MG63 (cell line): ENCODE results near the gene KCP. TPM values are rescaled to one million over a fixed set of nuclear protein-coding genes. Genes with fewer than 3 reads are reported as not detected.
"Not testable (repeated sequence)": the region's sequence is repeated elsewhere in the genome, so short reads cannot be mapped to it uniquely, and the experiment has no call there.

Experiments used
- DNase-seq: peaks from one replicate; pipeline ENCODE4 v3.0.0-alpha.2; 2020
- H3K27me3 ChIP-seq: fragments of 250-450 bp; sonication (Bioruptor Pico); 2 replicates; pipeline ENCODE4 v1.5.1; 2020; ENCODE audit warnings: mild to moderate bottlenecking, moderate library complexity
- H3K36me3 ChIP-seq: fragments of 250-450 bp; sonication (Bioruptor Pico); 2 replicates; pipeline ENCODE4 v1.5.1; 2020; ENCODE audit warnings: mild to moderate bottlenecking, moderate library complexity
- H3K4me3 ChIP-seq: fragments of 250-450 bp; sonication (Bioruptor Pico); 2 replicates; pipeline ENCODE4 v1.5.1; 2020; ENCODE audit warnings: mild to moderate bottlenecking, moderate library complexity
- H3K9me3 ChIP-seq: fragments of 250-450 bp; sonication (Bioruptor Pico); 2 replicates; pipeline ENCODE4 v1.5.1; 2020; ENCODE audit warnings: mild to moderate bottlenecking, moderate library complexity
- total RNA-seq: library from RNA; depleted of rRNA; stranded (reverse); fragments of >200 nt; shearing (Covaris generic); gene quantifications from 2 replicates; pipeline ENCODE4 v1.2.3, GENCODE V29; 2014; ENCODE audit warnings: low replicate concordance; rRNA removed

KCP gene
- not detected in 2 replicates for total RNA-seq

- no peaks in the 10 kb centered on the region for H3K27me3 ChIP-seq
- no peaks in the 10 kb centered on the region for H3K36me3 ChIP-seq
- no peaks in the 10 kb centered on the region for H3K9me3 ChIP-seq
- H3K4me3 ChIP-seq = no peak within 1 kb of the TSS
- DNase-seq = no peak
These were observed at the start of gene KCP for GRCh38 chr7:128910569-128910945. TSS of gene KCP (minus strand) at chr7:128910709. CDS start at chr7:128910676, 33 bp downstream.

GRCh38 chr7:128959296-128959695 is 48.8 kb upstream of the KCP start:
- Histone ChIP-seq H3K4me3 (no peak overlapping the region), H3K36me3 (peaks cover 7% of the 10 kb centered on the region; the same call in 1 of the 2 replicates), H3K9me3 (no peaks in the 10 kb centered on the region), H3K27me3 (no peaks in the 10 kb centered on the region)
- DNase-seq = no peak

- DNase-seq = no peak
- H3K27me3 ChIP-seq = no peaks in the 10 kb centered on the region
- H3K9me3 ChIP-seq = no peaks in the 10 kb centered on the region
- H3K4me3 ChIP-seq = no peak overlapping the region
- H3K36me3 ChIP-seq = peaks cover 13% of the 10 kb centered on the region
These were observed 45.5 kb upstream of the KCP start for GRCh38 chr7:128955981-128956380.

GRCh38 chr7:128954830-128955802 is 44.6 kb upstream of the KCP start:
- Histone ChIP-seq H3K4me3 (no peak overlapping the region), H3K9me3 (no peaks in the 10 kb centered on the region), H3K36me3 (peaks cover 13% of the 10 kb centered on the region), H3K27me3 (no peaks in the 10 kb centered on the region)
- peak; percentile 65 for DNase-seq

- Histone ChIP-seq H3K27me3 (no peaks in the 10 kb centered on the region), H3K36me3 (peaks cover 13% of the 10 kb centered on the region), H3K4me3 (no peak overlapping the region), H3K9me3 (no peaks in the 10 kb centered on the region)
- no peak for DNase-seq
These were observed 43.6 kb upstream of the KCP start for GRCh38 chr7:128954150-128954549.

GRCh38 chr7:128951296-128951695 is 40.8 kb upstream of the KCP start:
- peaks cover 9% of the 10 kb centered on the region for H3K36me3 ChIP-seq
- no peaks in the 10 kb centered on the region for H3K9me3 ChIP-seq
- no peak for DNase-seq
- no peaks in the 10 kb centered on the region for H3K27me3 ChIP-seq
- no peak overlapping the region for H3K4me3 ChIP-seq

DNA sequence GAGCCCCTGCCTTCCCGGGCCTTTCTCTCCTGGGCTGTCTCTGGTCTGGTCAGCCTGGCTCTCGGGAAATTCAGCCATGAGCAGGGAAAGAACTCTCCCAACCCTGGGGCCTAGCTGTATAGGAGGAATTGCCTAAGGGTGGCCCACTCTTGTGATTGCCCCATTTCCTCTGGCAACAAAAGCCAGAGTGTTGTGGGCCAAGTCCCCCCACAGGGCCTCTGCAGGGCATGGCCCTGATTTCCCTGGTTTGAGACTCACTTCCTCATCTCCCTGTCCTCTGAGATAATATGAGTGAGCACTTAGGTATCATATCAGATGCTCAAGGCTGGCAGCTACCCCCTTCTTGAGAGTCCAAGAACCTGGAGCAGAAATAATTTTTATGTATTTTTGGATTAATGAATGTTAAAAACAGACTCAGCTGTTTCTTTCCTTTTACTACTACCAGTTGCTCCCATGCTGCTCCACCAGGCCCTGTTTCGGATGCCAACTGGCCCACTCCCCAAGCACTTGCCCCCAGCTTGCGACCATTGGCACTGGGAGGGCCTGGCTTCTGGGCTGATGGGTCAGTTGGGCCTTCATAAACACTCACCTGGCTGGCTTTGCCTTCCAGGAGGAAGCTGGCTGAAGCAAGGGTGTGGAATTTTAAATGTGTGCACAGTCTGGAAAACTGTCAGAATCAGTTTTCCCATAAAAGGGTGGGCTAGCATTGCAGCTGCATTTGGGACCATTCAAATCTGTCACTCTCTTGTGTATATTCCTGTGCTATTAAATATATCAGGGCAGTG is 38.7 kb upstream of the KCP start:
- H3K4me3 ChIP-seq = no peak overlapping the region
- no peak for DNase-seq
- no peaks in the 10 kb centered on the region for H3K9me3 ChIP-seq
- peaks cover 6% of the 10 kb centered on the region; the same call in 1 of the 2 replicates for H3K36me3 ChIP-seq
- no peaks in the 10 kb centered on the region for H3K27me3 ChIP-seq

DNA sequence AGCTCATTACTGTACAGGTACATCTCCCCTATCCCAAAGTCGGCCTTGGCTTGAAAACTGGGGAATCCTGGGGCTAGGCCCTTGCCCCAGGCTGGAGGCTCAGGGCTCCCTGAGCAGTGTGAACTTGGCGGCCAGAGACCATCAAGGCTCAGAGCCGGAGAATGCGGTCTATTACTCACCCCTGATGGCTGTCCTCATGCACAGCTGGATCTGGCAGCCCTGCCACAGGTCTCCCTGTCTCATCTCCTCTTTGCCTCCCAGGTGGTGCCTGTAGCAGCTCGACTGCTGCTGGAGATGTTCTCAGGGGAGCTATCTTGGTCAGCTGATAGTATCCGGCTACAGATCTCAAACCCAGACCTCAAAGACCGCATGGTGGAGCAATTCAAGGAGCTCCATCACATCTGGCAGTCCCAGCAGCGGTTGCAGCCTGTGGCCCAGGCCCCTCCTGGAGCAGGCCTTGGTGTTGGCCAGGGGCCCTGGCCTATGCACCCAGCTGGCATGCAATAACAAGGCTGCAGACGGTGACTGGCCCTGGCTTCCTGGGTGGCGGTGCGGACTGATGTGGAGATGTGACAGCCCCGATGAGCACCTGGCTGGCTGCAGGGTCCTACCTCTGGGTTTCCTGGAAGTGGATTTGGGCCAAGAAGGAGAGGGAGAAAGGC is 37.9 kb upstream of the KCP start:
- Histone ChIP-seq H3K9me3 (no peaks in the 10 kb centered on the region), H3K36me3 (peaks cover 2% of the 10 kb centered on the region; the same call in 1 of the 2 replicates), H3K4me3 (no peak overlapping the region), H3K27me3 (no peaks in the 10 kb centered on the region)
- DNase-seq = peak; percentile 90

- H3K9me3 ChIP-seq = no peaks in the 10 kb centered on the region
- H3K4me3 ChIP-seq = no peak overlapping the region
- no peaks in the 10 kb centered on the region for H3K27me3 ChIP-seq
- peak; percentile 90 for DNase-seq
- peaks cover 2% of the 10 kb centered on the region; the same call in 1 of the 2 replicates for H3K36me3 ChIP-seq
These were observed 37.3 kb upstream of the KCP start for GRCh38 chr7:128947854-128948253.

DNA sequence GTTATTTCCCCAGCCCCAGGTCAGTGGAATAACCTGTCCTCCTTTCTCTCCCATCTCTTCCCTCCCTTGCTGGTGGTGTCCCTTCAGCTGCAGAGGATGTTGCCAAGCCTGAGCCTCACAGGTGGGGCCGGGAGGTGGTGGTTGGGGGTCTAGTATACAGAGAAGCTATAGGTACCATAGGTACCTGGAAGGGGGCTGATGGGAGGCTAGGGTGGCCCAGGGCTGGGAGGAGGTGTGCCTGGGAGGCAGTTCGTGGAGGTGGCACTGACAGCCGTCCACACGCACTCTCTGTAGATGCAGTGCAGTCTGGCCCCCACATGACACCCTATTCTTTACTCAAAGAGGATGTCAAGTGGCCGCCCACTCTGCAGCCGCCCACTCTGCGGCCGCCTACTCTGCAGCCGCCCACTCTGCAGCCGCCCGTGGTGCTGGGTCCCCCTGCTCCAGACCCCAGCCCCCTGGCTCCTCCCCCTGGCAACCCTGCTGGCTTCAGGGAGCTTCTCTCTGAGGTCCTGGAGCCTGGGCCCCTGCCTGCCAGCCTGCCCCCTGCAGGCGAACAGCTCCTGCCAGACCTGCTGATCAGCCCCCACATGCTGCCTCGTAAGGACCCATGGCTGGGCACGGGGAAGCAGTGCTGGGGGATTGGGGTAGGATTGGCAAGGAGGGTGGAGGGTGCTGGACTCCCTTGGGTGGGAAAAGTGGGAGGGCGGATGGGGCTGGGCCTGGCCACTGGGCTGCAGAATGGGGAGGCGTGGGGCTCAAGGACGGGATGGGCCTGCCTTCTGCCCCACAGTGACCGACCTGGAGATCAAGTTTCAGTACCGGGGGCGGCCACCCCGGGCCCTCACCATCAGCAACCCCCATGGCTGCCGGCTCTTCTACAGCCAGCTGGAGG is 36.7 kb upstream of the KCP start:
- H3K36me3 ChIP-seq = peaks cover under 1% of the 10 kb centered on the region; the same call in 1 of the 2 replicates
- no peaks in the 10 kb centered on the region for H3K9me3 ChIP-seq
- no peak for DNase-seq
- H3K4me3 ChIP-seq = no peak overlapping the region
- no peaks in the 10 kb centered on the region for H3K27me3 ChIP-seq

DNA sequence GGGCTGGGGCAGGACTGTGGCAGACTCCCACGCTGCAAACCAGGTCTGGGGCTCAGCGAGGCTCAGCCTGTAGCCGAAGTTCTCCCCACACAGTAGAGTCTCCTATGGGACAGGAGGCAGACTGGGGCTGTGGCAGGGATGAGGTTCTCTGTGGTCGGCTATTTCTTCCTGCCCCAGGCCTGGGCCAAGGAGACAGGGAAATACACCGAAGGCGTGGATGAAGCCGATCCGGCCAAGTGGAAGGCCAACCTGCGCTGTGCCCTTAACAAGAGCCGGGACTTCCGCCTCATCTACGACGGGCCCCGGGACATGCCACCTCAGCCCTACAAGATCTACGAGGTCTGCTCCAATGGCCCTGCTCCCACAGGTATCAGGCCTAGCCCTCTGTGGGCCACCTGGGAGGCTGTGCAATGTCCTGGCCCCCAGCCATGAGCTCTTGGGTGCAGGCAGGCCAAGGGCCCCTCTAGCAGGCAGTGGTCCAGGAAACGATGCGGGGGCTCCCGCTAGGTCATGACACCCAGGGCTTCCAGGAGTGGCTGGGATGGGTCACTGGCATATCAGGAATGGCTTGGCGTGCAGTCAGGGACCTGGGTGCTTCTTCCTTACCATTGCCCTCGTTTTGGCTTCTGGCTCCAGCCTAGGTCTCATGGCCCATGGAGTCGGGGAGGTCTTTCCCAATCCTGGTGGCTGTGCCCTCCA is 35.3 kb upstream of the KCP start:
- Histone ChIP-seq H3K4me3 (no peak overlapping the region), H3K27me3 (no peaks in the 10 kb centered on the region), H3K9me3 (no peaks in the 10 kb centered on the region), H3K36me3 (no peaks in the 10 kb centered on the region)
- no peak for DNase-seq

- no peak overlapping the region for H3K4me3 ChIP-seq
- no peaks in the 10 kb centered on the region for H3K27me3 ChIP-seq
- no peaks in the 10 kb centered on the region for H3K36me3 ChIP-seq
- no peaks in the 10 kb centered on the region for H3K9me3 ChIP-seq
- no peak for DNase-seq
These were observed 34.2 kb upstream of the KCP start for GRCh38 chr7:128944487-128945236.

DNA sequence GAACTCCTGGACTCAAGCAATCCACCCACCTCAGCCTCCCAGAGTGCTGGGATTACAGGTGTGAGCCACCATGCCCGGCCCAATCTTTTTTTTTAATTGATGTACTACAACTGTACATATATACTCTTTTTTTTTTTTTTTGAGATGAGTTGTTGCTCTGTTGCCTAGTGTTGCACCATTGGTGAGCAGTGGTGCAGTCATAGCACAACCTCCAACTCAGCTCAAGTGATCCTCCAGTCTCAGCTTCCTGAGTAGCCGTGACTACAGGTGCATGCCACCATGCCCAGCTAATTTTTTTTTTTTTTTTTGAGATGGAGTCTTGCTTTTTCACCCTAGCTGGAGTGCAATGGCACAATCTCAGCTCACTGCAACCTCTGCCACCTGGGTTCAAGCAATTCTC is 32.7 kb upstream of the KCP start:
- not testable (repeated sequence) for H3K27me3 ChIP-seq, H3K36me3 ChIP-seq, H3K9me3 ChIP-seq, DNase-seq, H3K4me3 ChIP-seq

- no peaks in the 10 kb centered on the region for H3K9me3 ChIP-seq
- DNase-seq = no peak
- no peaks in the 10 kb centered on the region for H3K36me3 ChIP-seq
- no peaks in the 10 kb centered on the region for H3K27me3 ChIP-seq
- no peak overlapping the region for H3K4me3 ChIP-seq
These were observed 31.5 kb upstream of the KCP start for GRCh38 chr7:128941946-128942526.
